ENCODE data around the gene CAPZB. TPM values are rescaled to one million over a fixed set of nuclear protein-coding genes. Genes with fewer than 3 reads are reported as not detected.

CAPZB gene
- total RNA-seq, 2 donors from 2014 or later: 119 to 174 TPM

GRCh38 chr1:19438516-19439195, 46.7 kb downstream of the CAPZB start:
- ATAC-seq (ENCODE audit: insufficient number of reproducible peaks, low FRiP score, low read depth) (no peak), DNase-seq (ENCODE audit: low spot score) (no peak)
- Histone ChIP-seq H3K4me3 (no peak overlapping the region), H3K9me3 (no peaks in the 10 kb centered on the region), H3K4me1 (ENCODE audit: control insufficient read depth in 1 of 2, low read depth in 2 of 2) (peaks cover 95 to 100% of the 10 kb centered on the region in 2 donors), H3K27ac (peak overlapping the region; percentile 82 to 88), H3K27me3 (replicated peaks; ENCODE audit: insufficient read depth) (no peaks in the 10 kb centered on the region), H3K36me3 (no peaks in the 10 kb centered on the region)
- no peak for TF ChIP-seq CTCF (IDR thresholded peaks at IDR 0.05)

- peak overlapping the region; percentile 41 for H3K4me3 ChIP-seq
- H3K4me1 ChIP-seq (ENCODE audit: control insufficient read depth in 1 of 2, low read depth in 2 of 2): peaks cover 95 to 100% of the 10 kb centered on the region in 2 donors
- H3K9me3 ChIP-seq: no peaks in the 10 kb centered on the region
- H3K27ac ChIP-seq: peak overlapping the region; percentile 82 to 88
- no peaks in the 10 kb centered on the region for H3K27me3 ChIP-seq (replicated peaks; ENCODE audit: insufficient read depth)
- ATAC-seq (ENCODE audit: insufficient number of reproducible peaks, low FRiP score, low read depth) (peak; percentile 34), DNase-seq (ENCODE audit: low spot score) (peak; percentile 64)
- no peak for TF ChIP-seq CTCF (IDR thresholded peaks at IDR 0.05)
- H3K36me3 ChIP-seq: no peaks in the 10 kb centered on the region
These were observed 47.4 kb downstream of the CAPZB start for GRCh38 chr1:19437891-19438294.

- H3K9me3 ChIP-seq: no peaks in the 10 kb centered on the region
- no peak for TF ChIP-seq CTCF (IDR thresholded peaks at IDR 0.05)
- H3K27me3 ChIP-seq (replicated peaks; ENCODE audit: insufficient read depth): no peaks in the 10 kb centered on the region
- peak overlapping the region; percentile 82 to 88 for H3K27ac ChIP-seq
- peak overlapping the region; percentile 7 for H3K4me3 ChIP-seq
- DNase-seq (ENCODE audit: low spot score): no peak
- no peaks in the 10 kb centered on the region for H3K36me3 ChIP-seq
- peaks cover 86 to 95% of the 10 kb centered on the region in 2 donors for H3K4me1 ChIP-seq (ENCODE audit: control insufficient read depth in 1 of 2, low read depth in 2 of 2)
- no peak for ATAC-seq (ENCODE audit: insufficient number of reproducible peaks, low FRiP score, low read depth)
These were observed 48.4 kb downstream of the CAPZB start for GRCh38 chr1:19436716-19437476.

- Histone ChIP-seq H3K27me3 (replicated peaks; ENCODE audit: insufficient read depth) (no peaks in the 10 kb centered on the region), H3K9me3 (no peaks in the 10 kb centered on the region), H3K27ac (peak overlapping the region; percentile 82 to 88), H3K4me3 (peak overlapping the region; percentile 47), H3K36me3 (no peaks in the 10 kb centered on the region), H3K4me1 (ENCODE audit: control insufficient read depth in 1 of 2, low read depth in 2 of 2) (peaks cover 78 to 90% of the 10 kb centered on the region in 2 donors)
- DNase-seq (ENCODE audit: low spot score) (no peak), ATAC-seq (ENCODE audit: insufficient number of reproducible peaks, low FRiP score, low read depth) (peak; percentile 48)
- no peak for TF ChIP-seq CTCF (IDR thresholded peaks at IDR 0.05)
These were observed 49.4 kb downstream of the CAPZB start for GRCh38 chr1:19435851-19436455.

GRCh38 chr1:19435181-19435580, 50.2 kb downstream of the CAPZB start:
- peaks cover 77 to 90% of the 10 kb centered on the region in 2 donors for H3K4me1 ChIP-seq (ENCODE audit: control insufficient read depth in 1 of 2, low read depth in 2 of 2)
- H3K27ac ChIP-seq: peak overlapping the region; percentile 82 to 88
- no peaks in the 10 kb centered on the region for H3K36me3 ChIP-seq
- H3K4me3 ChIP-seq: peak overlapping the region; percentile 47
- TF ChIP-seq CTCF (IDR thresholded peaks at IDR 0.05): no peak
- DNase-seq (ENCODE audit: low spot score): no peak
- H3K9me3 ChIP-seq: no peaks in the 10 kb centered on the region
- H3K27me3 ChIP-seq (replicated peaks; ENCODE audit: insufficient read depth): no peaks in the 10 kb centered on the region
- no peak for ATAC-seq (ENCODE audit: insufficient number of reproducible peaks, low FRiP score, low read depth)

Measured in thoracic aorta (tissue), 2 donors.